Measurements from ENCODE around the gene CCAR1.
"Not testable (repeated sequence)": the region's sequence is repeated elsewhere in the genome, so short reads cannot be mapped to it uniquely, and the experiment has no call there.

Gene CCAR1

GRCh38 chr10:68767407-68767806 lies 46.4 kb downstream of the CCAR1 start:
- DNase-seq = not testable (repeated sequence)

- no peak for DNase-seq
These were observed 60.9 kb downstream of the CCAR1 start for GRCh38 chr10:68781613-68782574.

GRCh38 chr10:68784476-68784875 lies 63.4 kb downstream of the CCAR1 start:
- no peak for DNase-seq

- peak; percentile 47 for DNase-seq
These were observed 66.8 kb downstream of the CCAR1 start for GRCh38 chr10:68787813-68788212.

GRCh38 chr10:68790476-68790875 lies 69.4 kb downstream of the CCAR1 start:
- DNase-seq = no peak

GRCh38 chr10:68792115-68792514 lies 71.1 kb downstream of the CCAR1 start:
- DNase-seq = no peak

- no peak for DNase-seq
These were observed 75.0 kb downstream of the CCAR1 start for GRCh38 chr10:68795886-68796532.

GRCh38 chr10:68796605-68797004 lies 75.6 kb downstream of the CCAR1 start:
- DNase-seq = no peak

GRCh38 chr10:68800211-68800610 lies 79.2 kb downstream of the CCAR1 start:
- DNase-seq = no peak

GRCh38 chr10:68804692-68805091 lies 83.7 kb downstream of the CCAR1 start:
- no peak for DNase-seq

GRCh38 chr10:68810830-68811229 lies 89.8 kb downstream of the CCAR1 start:
- DNase-seq = not testable (repeated sequence)

GRCh38 chr10:68811314-68812009 lies 90.4 kb downstream of the CCAR1 start:
- no peak for DNase-seq

- no peak for DNase-seq
These were observed 91.4 kb downstream of the CCAR1 start for GRCh38 chr10:68812420-68812819.

GRCh38 chr10:68813559-68813958 lies 92.5 kb downstream of the CCAR1 start:
- no peak for DNase-seq

- no peak for DNase-seq
These were observed 95.9 kb downstream of the CCAR1 start for GRCh38 chr10:68816796-68817412.

GRCh38 chr10:68820359-68820758 lies 99.3 kb downstream of the CCAR1 start:
- DNase-seq = not testable (repeated sequence)

GRCh38 chr10:68822626-68823025 lies 101.6 kb downstream of the CCAR1 start:
- not testable (repeated sequence) for DNase-seq

- DNase-seq = peak; percentile 70
These were observed 105.9 kb downstream of the CCAR1 start, which contains the start of gene STOX1 for GRCh38 chr10:68826764-68827591. Gene STOX1, plus strand, starts transcription at chr10:68827531. Its CDS starts 93 bp downstream, at chr10:68827624.

- DNase-seq = not testable (repeated sequence)
These were observed 106.5 kb downstream of the CCAR1 start for GRCh38 chr10:68827592-68827959.

GRCh38 chr10:68828083-68828601 lies 107.1 kb downstream of the CCAR1 start:
- peak; percentile 10 for DNase-seq

GRCh38 chr10:68828833-68829232 lies 107.8 kb downstream of the CCAR1 start:
- no peak for DNase-seq

- no peak for DNase-seq
These were observed 108.5 kb downstream of the CCAR1 start for GRCh38 chr10:68829521-68829920.
